ENCODE data around the gene CA10.

The CA10 gene

DNA sequence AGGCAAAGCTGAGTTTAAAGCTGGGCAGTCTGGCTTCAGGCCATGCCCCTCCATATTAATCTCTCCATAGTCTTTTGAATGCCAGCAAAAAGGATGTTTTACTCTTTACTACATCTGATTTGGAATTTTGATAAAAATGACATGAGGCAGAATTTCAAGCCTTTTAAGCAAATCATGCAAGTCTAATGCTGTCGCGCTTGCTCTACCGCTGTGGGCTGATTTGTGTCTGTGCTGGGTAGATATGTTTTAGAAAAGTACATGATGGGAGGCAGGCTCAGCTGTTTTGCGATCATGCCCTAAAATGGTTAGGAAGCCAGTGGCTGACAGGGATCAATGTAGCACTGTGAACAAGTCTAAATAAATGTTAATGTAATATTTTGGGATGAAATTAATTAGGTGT, 311.9 kb downstream of the CA10 start:
- no peaks in the 10 kb centered on the region for H3K27me3 ChIP-seq (ENCODE audit: control insufficient read depth, low read length)
- H3K9me2 ChIP-seq (replicated peaks; ENCODE audit: control insufficient read depth, low read length) = no peaks in the 10 kb centered on the region
- H3F3A ChIP-seq (ENCODE audit: control insufficient read depth, insufficient read depth) = no peaks in the 10 kb centered on the region
- no peaks in the 10 kb centered on the region for H3K9me3 ChIP-seq (ENCODE audit: control insufficient read depth, insufficient read depth, low read length)
- H3K4me1 ChIP-seq (ENCODE audit: control insufficient read depth, low read length) = no peaks in the 10 kb centered on the region
- H3K36me3 ChIP-seq (ENCODE audit: control insufficient read depth, low read length) = no peaks in the 10 kb centered on the region
- TF ChIP-seq, protein P1, sequence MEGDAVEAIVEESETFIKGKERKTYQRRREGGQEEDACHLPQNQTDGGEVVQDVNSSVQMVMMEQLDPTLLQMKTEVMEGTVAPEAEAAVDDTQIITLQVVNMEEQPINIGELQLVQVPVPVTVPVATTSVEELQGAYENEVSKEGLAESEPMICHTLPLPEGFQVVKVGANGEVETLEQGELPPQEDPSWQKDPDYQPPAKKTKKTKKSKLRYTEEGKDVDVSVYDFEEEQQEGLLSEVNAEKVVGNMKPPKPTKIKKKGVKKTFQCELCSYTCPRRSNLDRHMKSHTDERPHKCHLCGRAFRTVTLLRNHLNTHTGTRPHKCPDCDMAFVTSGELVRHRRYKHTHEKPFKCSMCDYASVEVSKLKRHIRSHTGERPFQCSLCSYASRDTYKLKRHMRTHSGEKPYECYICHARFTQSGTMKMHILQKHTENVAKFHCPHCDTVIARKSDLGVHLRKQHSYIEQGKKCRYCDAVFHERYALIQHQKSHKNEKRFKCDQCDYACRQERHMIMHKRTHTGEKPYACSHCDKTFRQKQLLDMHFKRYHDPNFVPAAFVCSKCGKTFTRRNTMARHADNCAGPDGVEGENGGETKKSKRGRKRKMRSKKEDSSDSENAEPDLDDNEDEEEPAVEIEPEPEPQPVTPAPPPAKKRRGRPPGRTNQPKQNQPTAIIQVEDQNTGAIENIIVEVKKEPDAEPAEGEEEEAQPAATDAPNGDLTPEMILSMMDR (IDR thresholded peaks at IDR 0.05; ENCODE audit: low read depth, low read length, poor library complexity, severe bottlenecking) = no peak
- no peak for TF ChIP-seq EZH2phosphoT487 (IDR thresholded peaks at IDR 0.05; ENCODE audit: borderline replicate concordance, low read length)
- no peaks in the 10 kb centered on the region for H4K20me1 ChIP-seq (ENCODE audit: control insufficient read depth, insufficient read depth, low read depth, low read length)
- no peak overlapping the region for H3K27ac ChIP-seq (ENCODE audit: low read depth, low read length)
- no peak overlapping the region for H3K4me2 ChIP-seq (ENCODE audit: low read length)
- no peaks in the 10 kb centered on the region for H3K79me2 ChIP-seq (ENCODE audit: control insufficient read depth, low read length)
- no peak overlapping the region for H3K4me3 ChIP-seq (ENCODE audit: low read length)

- Histone ChIP-seq H3K9me3 (ENCODE audit: control insufficient read depth, insufficient read depth, low read length) (no peaks in the 10 kb centered on the region), H3K79me2 (ENCODE audit: control insufficient read depth, low read length) (no peaks in the 10 kb centered on the region), H3F3A (ENCODE audit: control insufficient read depth, insufficient read depth) (no peaks in the 10 kb centered on the region), H3K4me1 (ENCODE audit: control insufficient read depth, low read length) (no peaks in the 10 kb centered on the region), H3K9me2 (replicated peaks; ENCODE audit: control insufficient read depth, low read length) (no peaks in the 10 kb centered on the region), H3K27me3 (ENCODE audit: control insufficient read depth, low read length) (no peaks in the 10 kb centered on the region), H3K36me3 (ENCODE audit: control insufficient read depth, low read length) (no peaks in the 10 kb centered on the region), H3K4me2 (ENCODE audit: low read length) (no peak overlapping the region), H4K20me1 (ENCODE audit: control insufficient read depth, insufficient read depth, low read depth, low read length) (no peaks in the 10 kb centered on the region), H3K4me3 (ENCODE audit: low read length) (no peak overlapping the region), H3K27ac (ENCODE audit: low read depth, low read length) (no peak overlapping the region)
- TF ChIP-seq, protein P1 (IDR thresholded peaks at IDR 0.05; ENCODE audit: low read depth, low read length, poor library complexity, severe bottlenecking) = no peak
- no peak for TF ChIP-seq EZH2phosphoT487 (IDR thresholded peaks at IDR 0.05; ENCODE audit: borderline replicate concordance, low read length)
Observed at GRCh38 chr17:51845776-51846175, 312.7 kb downstream of the CA10 start.

- no peaks in the 10 kb centered on the region for H3K36me3 ChIP-seq (ENCODE audit: control insufficient read depth, low read length)
- no peaks in the 10 kb centered on the region for H3F3A ChIP-seq (ENCODE audit: control insufficient read depth, insufficient read depth)
- TF ChIP-seq, protein P1 (IDR thresholded peaks at IDR 0.05; ENCODE audit: low read depth, low read length, poor library complexity, severe bottlenecking) = no peak
- H3K27ac ChIP-seq (ENCODE audit: low read depth, low read length) = no peak overlapping the region
- H3K4me3 ChIP-seq (ENCODE audit: low read length) = no peak overlapping the region
- H3K9me3 ChIP-seq (ENCODE audit: control insufficient read depth, insufficient read depth, low read length) = no peaks in the 10 kb centered on the region
- no peaks in the 10 kb centered on the region for H3K27me3 ChIP-seq (ENCODE audit: control insufficient read depth, low read length)
- no peaks in the 10 kb centered on the region for H3K79me2 ChIP-seq (ENCODE audit: control insufficient read depth, low read length)
- no peak overlapping the region for H3K4me2 ChIP-seq (ENCODE audit: low read length)
- H3K4me1 ChIP-seq (ENCODE audit: control insufficient read depth, low read length) = no peaks in the 10 kb centered on the region
- H4K20me1 ChIP-seq (ENCODE audit: control insufficient read depth, insufficient read depth, low read depth, low read length) = no peaks in the 10 kb centered on the region
- no peaks in the 10 kb centered on the region for H3K9me2 ChIP-seq (replicated peaks; ENCODE audit: control insufficient read depth, low read length)
Observed at GRCh38 chr17:51842763-51843162, 315.8 kb downstream of the CA10 start.

DNA sequence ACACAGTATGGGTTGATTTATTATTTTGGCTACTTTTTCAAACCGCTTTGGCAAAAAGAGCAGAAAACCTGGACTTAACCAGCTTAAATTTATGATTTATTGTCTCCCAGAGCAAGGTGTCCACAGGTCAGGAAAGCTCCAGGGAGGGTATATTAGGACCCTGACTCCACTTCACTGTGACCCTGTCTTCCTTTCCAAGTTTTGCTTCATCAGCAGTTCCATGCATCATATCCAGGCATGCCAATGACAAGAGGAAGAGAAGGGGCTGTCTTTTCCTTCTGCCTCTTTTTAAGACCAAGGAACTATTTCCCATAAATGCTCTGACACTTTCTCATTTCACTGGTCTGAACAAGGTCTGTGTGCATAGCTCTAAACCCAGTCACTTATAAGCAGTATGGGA, 316.8 kb downstream of the CA10 start:
- H3K79me2 ChIP-seq (ENCODE audit: control insufficient read depth, low read length) = no peaks in the 10 kb centered on the region
- H3K4me1 ChIP-seq (ENCODE audit: control insufficient read depth, low read length) = no peaks in the 10 kb centered on the region
- H3K9me3 ChIP-seq (ENCODE audit: control insufficient read depth, insufficient read depth, low read length) = no peaks in the 10 kb centered on the region
- no peaks in the 10 kb centered on the region for H3F3A ChIP-seq (ENCODE audit: control insufficient read depth, insufficient read depth)
- no peak overlapping the region for H3K27ac ChIP-seq (ENCODE audit: low read depth, low read length)
- H3K27me3 ChIP-seq (ENCODE audit: control insufficient read depth, low read length) = no peaks in the 10 kb centered on the region
- TF ChIP-seq, protein P1 (IDR thresholded peaks at IDR 0.05; ENCODE audit: low read depth, low read length, poor library complexity, severe bottlenecking) = no peak
- no peak for TF ChIP-seq EZH2phosphoT487 (IDR thresholded peaks at IDR 0.05; ENCODE audit: borderline replicate concordance, low read length)
- no peaks in the 10 kb centered on the region for H4K20me1 ChIP-seq (ENCODE audit: control insufficient read depth, insufficient read depth, low read depth, low read length)
- no peaks in the 10 kb centered on the region for H3K36me3 ChIP-seq (ENCODE audit: control insufficient read depth, low read length)
- no peaks in the 10 kb centered on the region for H3K9me2 ChIP-seq (replicated peaks; ENCODE audit: control insufficient read depth, low read length)
- H3K4me2 ChIP-seq (ENCODE audit: low read length) = no peak overlapping the region
- H3K4me3 ChIP-seq (ENCODE audit: low read length) = no peak overlapping the region

Data from DOHH2 (cell line).